Erythroblast (primary cell): Measurements from ENCODE around the gene SCN5A.

Experiments
- DNase-seq, 2 experiments: peaks; one replicate each; lab custom pipeline; 2025; lab: John Stamatoyannopoulos, UW
- GATA1 ChIP-seq: IDR thresholded peaks from 2 replicates; pipeline ENCODE4 v1.6.1; 2011; ENCODE audit warnings: low read depth, mild to moderate bottlenecking, control low read depth, low read length, moderate library complexity
- POLR2A ChIP-seq: IDR thresholded peaks from 2 replicates; pipeline ENCODE4 v1.6.1; 2011; ENCODE audit warnings: mild to moderate bottlenecking, low read length

The SCN5A gene

DNA sequence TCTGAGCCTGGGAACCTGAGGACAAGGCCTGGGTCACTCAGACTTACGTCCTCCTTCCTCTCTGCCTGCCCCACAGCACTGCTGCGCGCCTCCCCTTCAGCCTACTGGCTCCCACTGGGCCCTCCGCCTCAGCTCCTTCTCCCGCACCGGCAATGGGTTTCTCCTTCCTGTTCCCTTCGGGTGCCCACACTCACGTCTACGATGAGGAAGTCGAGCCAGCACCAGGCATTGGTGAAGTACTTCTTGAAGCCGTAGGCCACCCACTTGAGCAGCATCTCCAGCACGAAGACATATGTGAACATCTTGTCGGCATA, 83.3 kb downstream of the SCN5A start:
- no peak for DNase-seq
- no peak for TF ChIP-seq POLR2A
- TF ChIP-seq GATA1: no peak

- TF ChIP-seq POLR2A (no peak), GATA1 (no peak)
- DNase-seq: no peak
These were observed 83.9 kb downstream of the SCN5A start for GRCh38 chr3:38565339-38566214.

- TF ChIP-seq POLR2A: no peak
- no peak for TF ChIP-seq GATA1
These were observed 84.7 kb downstream of the SCN5A start for GRCh38 chr3:38564631-38565338.

DNA sequence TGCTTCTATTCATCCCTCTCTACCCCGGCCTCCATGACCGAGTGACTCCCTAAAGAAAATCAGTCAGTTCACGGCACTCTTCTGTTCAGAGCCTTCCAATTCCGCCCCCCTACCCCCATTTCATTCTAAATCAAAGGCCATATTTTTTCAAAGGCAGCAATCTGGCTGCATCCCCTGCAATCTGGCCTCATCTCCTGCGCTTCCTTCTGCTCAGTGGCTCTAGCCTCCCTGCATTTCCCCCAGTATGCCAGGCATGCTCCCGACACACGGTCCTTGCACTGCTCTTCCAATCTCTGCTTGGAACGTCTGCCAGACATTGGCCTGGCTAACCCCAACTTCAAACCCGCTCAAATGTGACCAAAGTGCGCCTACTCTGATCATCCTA, 85.6 kb downstream of the SCN5A start:
- TF ChIP-seq POLR2A: no peak
- no peak for TF ChIP-seq GATA1
- DNase-seq: no peak

More at GRCh38 chr3:38564631-38565338, 84.7 kb downstream of the SCN5A start:
- no peak for DNase-seq

- TF ChIP-seq GATA1 (no peak), POLR2A (no peak)
- no peak for DNase-seq
These were observed 86.2 kb downstream of the SCN5A start for GRCh38 chr3:38563070-38563885.

GRCh38 chr3:38562467-38562925, 87.0 kb downstream of the SCN5A start:
- DNase-seq: no peak

DNA sequence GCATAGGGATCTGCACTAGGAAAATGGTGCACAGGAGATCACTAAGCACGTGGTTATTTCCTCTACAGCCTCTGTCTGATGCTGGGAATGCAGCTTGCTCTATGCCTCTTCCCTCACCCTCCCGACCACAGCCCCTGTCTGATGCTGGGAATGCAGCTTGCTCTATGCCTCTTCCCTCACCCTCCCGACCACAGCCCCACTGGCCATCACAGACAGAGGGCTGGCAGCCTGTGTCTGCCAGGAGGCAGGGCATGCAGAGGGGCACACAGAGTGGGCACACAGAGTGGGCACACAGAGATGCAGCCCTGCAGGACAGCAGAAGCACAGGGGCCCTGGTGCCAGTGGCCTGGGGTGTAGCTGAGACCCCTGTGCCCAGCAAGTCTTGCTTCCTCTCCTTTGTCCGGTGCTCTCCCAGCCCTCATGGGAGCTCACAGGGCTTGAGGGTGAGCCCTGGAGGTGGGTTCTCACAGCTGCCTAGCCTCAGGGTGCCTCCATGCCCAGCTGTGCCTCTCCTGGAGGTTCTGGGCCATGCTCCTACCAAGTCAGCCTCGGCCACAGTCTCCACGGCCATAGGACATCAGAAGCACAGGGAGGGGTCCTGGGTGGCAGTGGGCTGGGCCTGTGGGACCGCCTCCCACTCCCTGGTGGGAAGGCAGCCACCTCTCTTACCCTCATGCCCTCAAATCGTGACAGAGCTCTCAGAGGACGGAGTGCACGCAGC, 87.6 kb downstream of the SCN5A start:
- TF ChIP-seq POLR2A (no peak), GATA1 (no peak)
- DNase-seq: no peak

More at GRCh38 chr3:38562467-38562925, 87.0 kb downstream of the SCN5A start:
- TF ChIP-seq POLR2A: no peak
- no peak for TF ChIP-seq GATA1

DNA sequence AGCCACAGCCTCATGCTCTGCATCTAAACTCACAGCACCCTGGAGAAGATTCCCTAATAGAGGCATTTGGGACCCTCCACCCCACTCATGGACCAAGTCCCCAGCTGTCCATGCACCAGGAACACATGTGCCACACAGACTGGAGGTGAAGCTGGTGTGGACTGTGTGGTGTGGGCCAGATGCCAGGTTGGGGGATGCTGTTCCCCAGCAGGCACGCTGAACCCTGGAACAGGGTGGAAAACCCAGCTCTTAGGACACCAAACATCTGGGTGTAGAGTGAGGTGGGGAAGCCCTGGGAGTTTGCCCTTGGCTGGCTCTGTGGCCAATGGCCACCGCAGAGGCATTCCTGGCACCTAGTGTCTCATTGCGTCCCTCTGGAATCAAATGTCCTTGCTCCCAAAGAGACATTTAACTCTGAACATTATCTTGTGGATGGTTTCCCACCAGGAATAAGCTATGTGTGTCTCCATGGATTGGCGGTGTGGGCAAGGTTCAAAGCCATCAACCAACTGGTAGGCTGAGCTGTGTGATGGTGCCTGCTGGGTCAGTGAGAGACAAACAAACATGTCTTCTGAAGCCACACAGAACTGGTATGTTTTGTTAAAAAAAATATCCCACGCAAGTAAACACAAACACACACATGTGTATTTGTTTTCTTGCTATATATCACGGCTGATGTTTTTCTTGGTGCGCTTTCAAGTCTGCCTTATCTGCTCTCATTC, 88.3 kb downstream of the SCN5A start:
- no peak for DNase-seq
- TF ChIP-seq GATA1: no peak
- no peak for TF ChIP-seq POLR2A

GRCh38 chr3:38560284-38560683, 89.2 kb downstream of the SCN5A start:
- TF ChIP-seq GATA1: no peak
- no peak for TF ChIP-seq POLR2A
- DNase-seq: no peak

DNA sequence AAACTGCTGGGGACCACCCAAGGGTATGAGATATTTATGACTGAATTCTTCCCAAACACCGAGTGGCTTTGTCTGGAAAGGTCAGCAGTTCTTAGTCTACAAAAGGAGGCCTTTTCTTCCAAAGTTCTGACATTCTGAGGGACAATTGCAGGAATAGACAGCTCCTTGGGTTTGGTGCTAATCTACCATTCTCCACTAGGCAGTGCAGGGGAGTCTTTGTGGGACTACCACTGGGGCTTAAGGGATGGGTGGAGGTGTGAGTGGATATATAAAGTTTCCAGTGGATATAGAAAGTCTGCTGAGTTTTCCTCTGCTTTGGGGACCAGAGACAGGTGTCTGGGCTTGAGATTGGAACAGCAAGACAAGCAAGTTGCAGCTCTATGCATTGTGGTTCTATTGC, 90.6 kb downstream of the SCN5A start:
- no peak for TF ChIP-seq GATA1
- TF ChIP-seq POLR2A: no peak
- DNase-seq: no peak

DNA sequence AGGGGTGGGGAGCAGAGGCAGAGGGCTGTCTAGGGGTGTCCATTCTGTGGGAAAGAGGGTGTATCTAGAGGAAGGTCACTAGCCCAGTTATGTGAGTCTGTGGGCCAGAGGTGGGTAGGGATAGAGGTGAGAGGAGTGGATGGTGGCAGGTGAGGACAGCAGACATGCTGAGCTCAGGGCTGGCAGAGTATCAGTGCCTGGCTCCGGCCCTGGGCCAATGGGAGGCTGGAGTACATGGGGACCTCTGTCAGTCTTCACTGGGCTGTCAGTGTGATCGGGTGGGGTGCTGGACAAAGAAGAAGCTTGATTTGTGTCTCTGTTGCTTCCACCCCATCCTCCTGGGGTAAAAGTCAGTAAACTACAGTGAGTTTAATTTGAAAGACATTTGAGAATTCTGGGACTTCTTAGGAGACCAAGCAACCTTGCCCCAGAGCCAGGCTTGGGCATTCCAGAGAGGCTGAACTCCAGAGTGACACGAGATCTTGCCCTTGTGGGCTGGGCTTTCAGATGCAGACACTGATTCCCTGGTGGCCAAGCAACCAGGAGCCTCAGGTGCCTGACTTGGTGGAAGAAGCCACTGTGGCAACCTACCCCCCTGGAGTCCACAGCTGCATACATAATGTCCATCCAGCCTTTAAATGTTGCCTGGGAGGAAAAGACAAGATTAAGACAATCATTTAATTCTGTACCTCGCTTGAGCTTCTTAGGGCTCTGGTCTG, 92.7 kb downstream of the SCN5A start:
- TF ChIP-seq POLR2A (no peak), GATA1 (no peak)
- DNase-seq: no peak

- no peak for DNase-seq
- TF ChIP-seq POLR2A (no peak), GATA1 (no peak)
These were observed 93.6 kb downstream of the SCN5A start for GRCh38 chr3:38555926-38556325.

GRCh38 chr3:38555149-38555840, 94.2 kb downstream of the SCN5A start:
- TF ChIP-seq POLR2A (no peak), GATA1 (no peak)
- DNase-seq: no peak
